Thymus (tissue), 14 donors: Measurements from ENCODE around the gene CFAP43. TPM values are rescaled to one million over a fixed set of nuclear protein-coding genes. Genes with fewer than 3 reads are reported as not detected.

Experiments used
- DNase-seq, 9 donors: peaks; one replicate each; pipeline ENCODE4 v3.0.0-alpha.2; 2013; ENCODE audit warnings: low spot score in 9 of 9, low read depth in 6 of 9, missing footprints in 1 of 9
- H3K27ac ChIP-seq, 2 donors: one replicate each; pipeline ENCODE4 v1.5.1; 2013; ENCODE audit warnings: control low read depth in 1 of 2, low read depth in 1 of 2, low read length in 1 of 2, mild to moderate bottlenecking in 1 of 2, moderate library complexity in 1 of 2
- H3K27me3 ChIP-seq, 2 donors: one replicate each; pipeline ENCODE4 v1.5.1; 2013; ENCODE audit warnings: low read length in 1 of 2; ENCODE audit not compliant: control insufficient read depth in 2 of 2, insufficient read depth in 1 of 2
- H3K36me3 ChIP-seq, 2 donors: one replicate each; pipeline ENCODE4 v1.5.1; 2013; ENCODE audit warnings: low read length in 1 of 2, mild to moderate bottlenecking in 1 of 2, moderate library complexity in 1 of 2; ENCODE audit not compliant: control insufficient read depth in 2 of 2, insufficient read depth in 2 of 2
- H3K4me1 ChIP-seq, 2 donors: one replicate each; pipeline ENCODE4 v1.5.1; 2013; ENCODE audit warnings: low read length in 2 of 2; ENCODE audit not compliant: control insufficient read depth in 2 of 2, insufficient read depth in 2 of 2
- H3K4me3 ChIP-seq, 2 donors: one replicate each; pipeline ENCODE4 v1.5.1; 2013; ENCODE audit warnings: low read length in 2 of 2, control low read depth in 1 of 2, mild to moderate bottlenecking in 1 of 2
- H3K9me3 ChIP-seq, 2 donors: one replicate each; pipeline ENCODE4 v1.5.1; 2013; ENCODE audit warnings: low read length in 1 of 2, mild to moderate bottlenecking in 1 of 2; ENCODE audit not compliant: control insufficient read depth in 2 of 2, insufficient read depth in 1 of 2
- WGBS: extraction: QIAGEN DNeasy Blood & Tissue Kit; methylation state at CpG from one replicate; pipeline ENCODE4 v1.1.7; 2013; 5-methylcytosine and 5-hydroxymethylcytosine counted together
- long read RNA-seq, 10 donors: transcript quantifications; one replicate each; lab custom pipeline, GENCODE V29; 2026
- polyA plus RNA-seq: library from polyadenylated mRNA; stranded (reverse); fragments of 200-250 nt; gene quantifications from one replicate; pipeline ENCODE4 v1.2.3, GENCODE V29; 2013
- total RNA-seq: library from RNA; stranded (reverse); fragments of 120-200 nt; gene quantifications from one replicate; pipeline ENCODE4 v1.2.4, GENCODE V29; 2013
- donor health status: healthy.

The CFAP43 gene
- total RNA-seq, result 0.52 TPM
- polyA plus RNA-seq, result 2.7 TPM
- long read RNA-seq, donor 1, result 0 reads
- long read RNA-seq, donor 2, result 0 reads
- long read RNA-seq, donor 3, result 0 reads
- long read RNA-seq, donor 4, result 0 reads
- long read RNA-seq, donor 5, result 0 reads
- long read RNA-seq, donor 6, result 0 reads
- long read RNA-seq, donor 7, result 0 reads
- long read RNA-seq, donor 8, result 0 reads
- long read RNA-seq, donor 9, result 0 reads
- long read RNA-seq, donor 10, result 0 reads

- no peaks in the 10 kb centered on the region for H3K9me3 ChIP-seq
- peak within 1 kb of the TSS; percentile 52 to 69 for H3K4me3 ChIP-seq
- under 1% methylated on average over 60 of the region's 60 CpGs for WGBS
- H3K27me3 ChIP-seq, result peaks cover 9 to 16% of the 10 kb centered on the region in 2 donors
- no peaks in the 10 kb centered on the region for H3K36me3 ChIP-seq
- peak; percentile 91 to 99 (median 96) for DNase-seq
- no peak within 1 kb of the TSS for H3K27ac ChIP-seq
- H3K4me1 ChIP-seq, result peaks cover 3 to 9% of the 10 kb centered on the region in 2 donors
Observed at GRCh38 chr10:104231784-104232612, at the start of gene CFAP43. Gene CFAP43, minus strand, starts transcription at chr10:104232364. Its CDS starts 118 bp downstream, at chr10:104232246.

- Histone ChIP-seq H3K4me3 (no peak overlapping the region), H3K4me1 (no peaks in the 10 kb centered on the region), H3K27ac (no peak overlapping the region), H3K9me3 (no peaks in the 10 kb centered on the region), H3K27me3 (peaks cover 2 to 3% of the 10 kb centered on the region in 2 donors), H3K36me3 (no peaks in the 10 kb centered on the region)
- no peak for DNase-seq
- WGBS, result 96% methylated on average over 3 of the region's 3 CpGs
Observed at GRCh38 chr10:104281694-104282093, 49.5 kb upstream of the CFAP43 start.

- peaks cover 12 to 15% of the 10 kb centered on the region in 2 donors for H3K27me3 ChIP-seq
- no peak overlapping the region for H3K27ac ChIP-seq
- WGBS, result 97% methylated on average over 3 of the region's 3 CpGs
- H3K9me3 ChIP-seq, result no peaks in the 10 kb centered on the region
- no peak for DNase-seq
- H3K36me3 ChIP-seq, result no peaks in the 10 kb centered on the region
- H3K4me1 ChIP-seq, result peaks cover 0 to 3% of the 10 kb centered on the region in 2 donors
- no peak overlapping the region for H3K4me3 ChIP-seq
Observed at GRCh38 chr10:104279550-104280259, 47.5 kb upstream of the CFAP43 start.

- no peaks in the 10 kb centered on the region for H3K36me3 ChIP-seq
- H3K4me3 ChIP-seq, result no peak overlapping the region
- H3K4me1 ChIP-seq, result peaks cover 0 to 4% of the 10 kb centered on the region in 2 donors
- no peak for DNase-seq
- no peaks in the 10 kb centered on the region for H3K9me3 ChIP-seq
- no peak overlapping the region for H3K27ac ChIP-seq
- peaks cover 12 to 20% of the 10 kb centered on the region in 2 donors for H3K27me3 ChIP-seq
- 93% methylated on average over 2 of the region's 2 CpGs for WGBS
Observed at GRCh38 chr10:104277785-104278184, 45.6 kb upstream of the CFAP43 start.

- Histone ChIP-seq H3K4me3 (no peak overlapping the region), H3K4me1 (peaks cover 0 to 4% of the 10 kb centered on the region in 2 donors), H3K36me3 (no peaks in the 10 kb centered on the region), H3K27ac (no peak overlapping the region), H3K9me3 (no peaks in the 10 kb centered on the region), H3K27me3 (peaks cover 9 to 17% of the 10 kb centered on the region in 2 donors)
- DNase-seq, result no peak
- WGBS, result 95% methylated on average over 1 of the region's 1 CpG
Observed at GRCh38 chr10:104276192-104276591, 44.0 kb upstream of the CFAP43 start.

- WGBS, result 26% methylated on average over 42 of the region's 42 CpGs
- Histone ChIP-seq H3K9me3 (no peaks in the 10 kb centered on the region), H3K27me3 (peaks cover 9 to 17% of the 10 kb centered on the region in 2 donors), H3K27ac (no peak overlapping the region), H3K36me3 (no peaks in the 10 kb centered on the region), H3K4me1 (peaks cover 0 to 4% of the 10 kb centered on the region in 2 donors), H3K4me3 (peak overlapping the region in 1 of 2 donors; percentile 20)
- peak in 3 of 9 donors; percentile 47 to 64 (median 60) for DNase-seq
Observed at GRCh38 chr10:104274762-104275721, 42.9 kb upstream of the CFAP43 start.

- Histone ChIP-seq H3K36me3 (no peaks in the 10 kb centered on the region), H3K4me3 (no peak overlapping the region), H3K4me1 (peaks cover 0 to 6% of the 10 kb centered on the region in 2 donors), H3K27me3 (peaks cover 9 to 17% of the 10 kb centered on the region in 2 donors), H3K27ac (no peak overlapping the region), H3K9me3 (no peaks in the 10 kb centered on the region)
- 96% methylated on average over 4 of the region's 4 CpGs for WGBS
- DNase-seq, result no peak
Observed at GRCh38 chr10:104273899-104274575, 41.9 kb upstream of the CFAP43 start.

- no peak for DNase-seq
- H3K4me1 ChIP-seq, result peaks cover 1 to 6% of the 10 kb centered on the region in 2 donors
- 94% methylated on average over 1 of the region's 1 CpG for WGBS
- no peaks in the 10 kb centered on the region for H3K9me3 ChIP-seq
- H3K4me3 ChIP-seq, result no peak overlapping the region
- H3K27ac ChIP-seq, result no peak overlapping the region
- H3K27me3 ChIP-seq, result peaks cover 9 to 17% of the 10 kb centered on the region in 2 donors
- no peaks in the 10 kb centered on the region for H3K36me3 ChIP-seq
Observed at GRCh38 chr10:104273286-104273685, 41.1 kb upstream of the CFAP43 start.
